Loucy (cell line): ENCODE data around the gene RUSF1.

ENCODE experiments used
- EZH2phosphoT487 ChIP-seq: fragments of 200-600 bp; IDR thresholded peaks from 2 replicates; pipeline ENCODE4 v1.6.1; 2018; ENCODE audit warnings: antibody characterized with exemption, mild to moderate bottlenecking, moderate library complexity, borderline replicate concordance
- TF ChIP-seq, protein P1 (sequence below): fragments of 200-600 bp; sonication (generic); conservative IDR thresholded peaks from 2 replicates; pipeline ENCODE4 v1.5.1; 2014; ENCODE audit warnings: mild to moderate bottlenecking, antibody characterized with exemption, low read length

DNA sequence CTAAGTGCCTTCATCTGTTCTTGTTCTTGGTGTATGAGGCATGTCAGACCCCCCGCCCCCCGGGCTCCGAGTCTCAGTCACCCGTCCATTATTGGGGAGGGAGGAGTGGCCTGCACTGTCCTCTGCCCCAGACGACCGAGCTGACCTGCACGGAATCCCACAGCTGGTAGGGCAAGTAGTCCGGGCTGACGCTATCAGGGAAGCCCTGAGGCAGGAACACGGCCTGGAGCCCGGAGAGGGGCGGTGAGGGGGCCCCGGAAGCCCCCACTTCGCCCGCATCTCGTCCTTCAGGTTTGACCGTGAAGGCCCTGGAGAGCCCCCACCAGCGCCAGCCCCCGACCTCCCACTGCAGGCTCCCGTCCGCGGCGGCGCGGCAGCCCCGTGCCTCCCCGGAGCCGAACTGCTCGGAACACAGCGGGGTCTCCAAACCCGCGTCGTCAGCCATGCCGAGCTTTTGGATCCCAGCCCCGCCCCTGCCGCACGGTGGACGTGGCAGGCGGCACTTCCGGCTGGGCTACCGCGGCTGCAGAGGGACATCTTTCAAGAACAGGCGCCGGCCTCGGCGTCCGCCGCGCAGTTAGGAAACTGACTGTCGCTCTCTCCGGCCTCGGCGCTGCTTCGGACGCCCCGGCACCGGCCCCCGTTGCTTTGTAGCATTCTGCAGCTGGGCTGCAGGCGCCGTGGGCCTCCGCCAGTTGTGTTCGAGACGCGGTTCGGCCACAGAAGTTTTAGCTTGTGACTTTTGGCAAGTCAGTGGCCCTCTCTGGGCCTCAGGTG is at the start of gene RUSF1:
- TF ChIP-seq, protein P1, sequence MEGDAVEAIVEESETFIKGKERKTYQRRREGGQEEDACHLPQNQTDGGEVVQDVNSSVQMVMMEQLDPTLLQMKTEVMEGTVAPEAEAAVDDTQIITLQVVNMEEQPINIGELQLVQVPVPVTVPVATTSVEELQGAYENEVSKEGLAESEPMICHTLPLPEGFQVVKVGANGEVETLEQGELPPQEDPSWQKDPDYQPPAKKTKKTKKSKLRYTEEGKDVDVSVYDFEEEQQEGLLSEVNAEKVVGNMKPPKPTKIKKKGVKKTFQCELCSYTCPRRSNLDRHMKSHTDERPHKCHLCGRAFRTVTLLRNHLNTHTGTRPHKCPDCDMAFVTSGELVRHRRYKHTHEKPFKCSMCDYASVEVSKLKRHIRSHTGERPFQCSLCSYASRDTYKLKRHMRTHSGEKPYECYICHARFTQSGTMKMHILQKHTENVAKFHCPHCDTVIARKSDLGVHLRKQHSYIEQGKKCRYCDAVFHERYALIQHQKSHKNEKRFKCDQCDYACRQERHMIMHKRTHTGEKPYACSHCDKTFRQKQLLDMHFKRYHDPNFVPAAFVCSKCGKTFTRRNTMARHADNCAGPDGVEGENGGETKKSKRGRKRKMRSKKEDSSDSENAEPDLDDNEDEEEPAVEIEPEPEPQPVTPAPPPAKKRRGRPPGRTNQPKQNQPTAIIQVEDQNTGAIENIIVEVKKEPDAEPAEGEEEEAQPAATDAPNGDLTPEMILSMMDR: no peak
- no peak for TF ChIP-seq EZH2phosphoT487
